Measurements from ENCODE around the gene DNAH14.

The DNAH14 gene

GRCh38 chr1:225431081-225431863 is 501.8 kb downstream of the DNAH14 start:
- H3K9me3 ChIP-seq (ENCODE audit: control insufficient read depth, insufficient read depth, low read depth, low read length) = no peaks in the 10 kb centered on the region
- CTCF ChIA-PET = interaction anchor here (1.2 to 1.8 kb wide), 2 partner anchors 9 to 113 kb away, joined by 3 to 6 read pairs; no protein-coding TSS in a partner anchor
- no peak overlapping the region for H3K27ac ChIP-seq (ENCODE audit: extremely low read depth, low read depth, low read length)
- no peaks in the 10 kb centered on the region for H3K36me3 ChIP-seq (ENCODE audit: control insufficient read depth in 2 of 2, insufficient read depth in 1 of 2, low read length in 2 of 2)
- TF ChIP-seq SETDB1 (IDR thresholded peaks at IDR 0.05; ENCODE audit: insufficient read length, low read length) (no peak), ZNF529 (tag by site-specific recombination; IDR thresholded peaks at IDR 0.05; ENCODE audit: insufficient replicate concordance) (peak; percentile 83), WT1 (tag by site-specific recombination; IDR thresholded peaks at IDR 0.05) (no peak), ZNF202 (tag by site-specific recombination; IDR thresholded peaks at IDR 0.05; ENCODE audit: borderline replicate concordance) (0 out of 2 replicates have a peak, but pooled peaks have one; percentile 16), ZNF560 (tag by site-specific recombination; IDR thresholded peaks at IDR 0.05; ENCODE audit: borderline replicate concordance) (0 out of 2 replicates have a peak, but pooled peaks have one; percentile 5), TRIM28 (IDR thresholded peaks at IDR 0.05; ENCODE audit: borderline replicate concordance, low read length) (peak; percentile 47; the same call in 1 of the 2 replicates), ZNF600 (tag by site-specific recombination; IDR thresholded peaks at IDR 0.05) (0 out of 2 replicates have a peak, but pooled peaks have one; percentile 35), ZNF610 (tag by site-specific recombination; IDR thresholded peaks at IDR 0.05; ENCODE audit: borderline replicate concordance) (peak; percentile 94), ZNF416 (tag by site-specific recombination; IDR thresholded peaks at IDR 0.05) (peak; percentile 78), ZNF549 (tag by site-specific recombination; IDR thresholded peaks at IDR 0.05) (peak; percentile 76), ZNF626 (tag by site-specific recombination; IDR thresholded peaks at IDR 0.05) (peak; percentile 92), ZNF677 (tag by site-specific recombination; IDR thresholded peaks at IDR 0.05) (no peak), ZBTB21 (tag by site-specific recombination; IDR thresholded peaks at IDR 0.05) (no peak), SALL2 (tag by site-specific recombination; IDR thresholded peaks at IDR 0.05; ENCODE audit: borderline replicate concordance) (no peak), ZNF548 (tag by site-specific recombination; IDR thresholded peaks at IDR 0.05) (0 out of 2 replicates have a peak, but pooled peaks have one; percentile 37), ZBTB8A (tag by site-specific recombination; IDR thresholded peaks at IDR 0.05) (peak; percentile 47)
- H3K4me1 ChIP-seq (ENCODE audit: control insufficient read depth, insufficient read depth, low read length) = no peaks in the 10 kb centered on the region
- POLR2A ChIA-PET = no interaction called here
- no peak overlapping the region for H3K4me3 ChIP-seq (ENCODE audit: low read depth, low read length)

- POLR2A ChIA-PET = interaction anchor here (0.6 kb wide), 1 partner anchor 9 kb away, joined by 5 read pairs; no protein-coding TSS in a partner anchor
- no peak overlapping the region for H3K27ac ChIP-seq (ENCODE audit: extremely low read depth, low read depth, low read length)
- CTCF ChIA-PET = interaction anchor here (0.6 to 1.1 kb wide), 3 partner anchors 8 to 41 kb away, joined by 3 to 7 read pairs (median 5); no protein-coding TSS in a partner anchor
These were observed 504.6 kb downstream of the DNAH14 start for GRCh38 chr1:225434046-225434445.

GRCh38 chr1:225435076-225435475 is 505.6 kb downstream of the DNAH14 start:
- Histone ChIP-seq H3K4me3 (ENCODE audit: low read depth, low read length) (no peak overlapping the region), H3K9me3 (ENCODE audit: control insufficient read depth, insufficient read depth, low read depth, low read length) (no peaks in the 10 kb centered on the region), H3K27ac (ENCODE audit: extremely low read depth, low read depth, low read length) (no peak overlapping the region), H3K4me1 (ENCODE audit: control insufficient read depth, insufficient read depth, low read length) (no peaks in the 10 kb centered on the region), H3K36me3 (ENCODE audit: control insufficient read depth in 2 of 2, insufficient read depth in 1 of 2, low read length in 2 of 2) (no peaks in the 10 kb centered on the region)
- ChIA-PET CTCF (no interaction called here), POLR2A (no interaction called here)
- TF ChIP-seq HOXD13 (CRISPR knock-in tag; IDR thresholded peaks at IDR 0.05; ENCODE audit: borderline replicate concordance) (no peak), ZNF776 (tag by site-specific recombination; IDR thresholded peaks at IDR 0.05; ENCODE audit: borderline replicate concordance) (no peak), SETDB1 (IDR thresholded peaks at IDR 0.05; ENCODE audit: insufficient read length, low read length) (no peak), ZBTB26 (tag by site-specific recombination; optimal IDR thresholded peaks at IDR 0.05) (no peak), ZBTB17 (tag by site-specific recombination; IDR thresholded peaks at IDR 0.05) (no peak), ZNF629 (tag by site-specific recombination; IDR thresholded peaks at IDR 0.05) (no peak), GLIS1 (tag by site-specific recombination; IDR thresholded peaks at IDR 0.05) (no peak), ZNF768 (tag by site-specific recombination; IDR thresholded peaks at IDR 0.05) (no peak), HOXC10 (CRISPR knock-in tag; IDR thresholded peaks at IDR 0.05) (no peak), ZNF341 (tag by site-specific recombination; IDR thresholded peaks at IDR 0.05; ENCODE audit: low read depth) (no peak), ZNF10 (tag by site-specific recombination; IDR thresholded peaks at IDR 0.05) (no peak), ZFP69B (tag by site-specific recombination; IDR thresholded peaks at IDR 0.05) (no peak)

More at GRCh38 chr1:225434046-225434445, 504.6 kb downstream of the DNAH14 start:
- Histone ChIP-seq H3K4me1 (ENCODE audit: control insufficient read depth, insufficient read depth, low read length) (no peaks in the 10 kb centered on the region), H3K9me3 (ENCODE audit: control insufficient read depth, insufficient read depth, low read depth, low read length) (no peaks in the 10 kb centered on the region), H3K4me3 (ENCODE audit: low read depth, low read length) (no peak overlapping the region), H3K36me3 (ENCODE audit: control insufficient read depth in 2 of 2, insufficient read depth in 1 of 2, low read length in 2 of 2) (no peaks in the 10 kb centered on the region)
- no peak for TF ChIP-seq ZSCAN18 (tag by site-specific recombination; IDR thresholded peaks at IDR 0.05)
